Caco-2 (cell line): Measurements from ENCODE around the gene HLCS. TPM values are rescaled to one million over a fixed set of nuclear protein-coding genes. Genes with fewer than 3 reads are reported as not detected.
A peak's percentile ranks its signal among the peaks of the same experiment; 100 is the strongest.

ENCODE experiments used
- BruUV-seq: library from RNA; stranded (reverse); fragments of 400-500 nt; replicated peaks from 2 replicates; lab custom pipeline; 2021; lab: Mats Ljungman, UMichigan
- CTCF ChIA-PET: fragments of 300-600 bp; sonication (Branson Sonifier 250); formaldehyde crosslinking; loops from one replicate; lab custom pipeline; 2022; ENCODE audit warnings: antibody characterized with exemption; lab: Charles Lee
- POLR2A ChIA-PET: fragments of 300-600 bp; sonication (Branson Sonifier 250); formaldehyde crosslinking; loops from one replicate; lab custom pipeline; 2022; ENCODE audit warnings: antibody characterized with exemption; lab: Charles Lee
- DNase-seq, 2 experiments: peaks; one replicate each; pipeline versions ENCODE4 v3.0.0 to v3.0.0-alpha.2; 2020 to 2022
- H3K27me3 ChIP-seq: replicated peaks from 2 replicates; pipeline ENCODE4 v1.6.0; 2011; ENCODE audit warnings: low read length; ENCODE audit not compliant: control insufficient read depth, insufficient read depth
- H3K36me3 ChIP-seq: 2 replicates; pipeline ENCODE4 v1.5.1; 2011; ENCODE audit warnings: low read length; ENCODE audit not compliant: control insufficient read depth, insufficient read depth
- H3K4me1 ChIP-seq: fragments of 250-450 bp; sonication (Bioruptor Pico); 2 replicates; pipeline ENCODE4 v1.5.1; 2020; ENCODE audit warnings: mild to moderate bottlenecking
- H3K4me3 ChIP-seq: 2 replicates; pipeline ENCODE4 v1.5.1; 2011; ENCODE audit warnings: low read depth, mild to moderate bottlenecking, control low read depth, low read length
- H3K9me3 ChIP-seq: fragments of 250-450 bp; sonication (Bioruptor Pico); 2 replicates; pipeline ENCODE4 v1.5.1; 2020; ENCODE audit warnings: mild to moderate bottlenecking, moderate library complexity
- H3K27ac Mint-ChIP-seq: one replicate; pipeline ENCODE4 v1.8.0; 2022; ENCODE audit warnings: mixed read lengths; ENCODE audit not compliant: unreplicated experiment
- H3K27me3 Mint-ChIP-seq: one replicate; pipeline ENCODE4 v1.8.0; 2022; ENCODE audit warnings: mixed read lengths; ENCODE audit not compliant: insufficient read depth, unreplicated experiment
- H3K36me3 Mint-ChIP-seq: one replicate; pipeline ENCODE4 v1.8.0; 2022; ENCODE audit warnings: mild to moderate bottlenecking, mixed read lengths; ENCODE audit not compliant: insufficient read depth, unreplicated experiment
- H3K4me1 Mint-ChIP-seq: one replicate; pipeline ENCODE4 v1.8.0; 2022; ENCODE audit warnings: low read depth, mixed read lengths; ENCODE audit not compliant: unreplicated experiment
- H3K4me3 Mint-ChIP-seq: one replicate; pipeline ENCODE4 v1.8.0; 2022; ENCODE audit warnings: mild to moderate bottlenecking, moderate library complexity, mixed read lengths; ENCODE audit not compliant: unreplicated experiment
- H3K9me3 Mint-ChIP-seq: one replicate; pipeline ENCODE4 v1.8.0; 2022; ENCODE audit warnings: mixed read lengths; ENCODE audit not compliant: unreplicated experiment
- intact Hi-C: fragments of 100-400 bp; cut with micrococcal nuclease; formaldehyde crosslinking; loops from one replicate; pipeline ENCODE4 v1.10.0; 2022; ENCODE audit not compliant: unreplicated experiment
- total RNA-seq: library from RNA; stranded (reverse); gene quantifications from 2 replicates; pipeline ENCODE4 v1.2.3, GENCODE V29; 2022
- TF ChIP-seq, protein P1 (sequence below), 2 experiments: fragments of 200-600 bp in 1 of 2; IDR thresholded peaks; 1 replicate in 1 of 2; 2 replicates in 1 of 2; pipeline versions ENCODE4 v1.5.1 to v1.8.0; 2011 to 2022; ENCODE audit warnings: antibody characterized with exemption in 1 of 2, control low read depth in 1 of 2, inconsistent platforms in 1 of 2, low read depth in 1 of 2, low read length in 1 of 2, mild to moderate bottlenecking in 1 of 2, moderate library complexity in 1 of 2; ENCODE audit not compliant: insufficient read depth in 1 of 2, severe bottlenecking in 1 of 2, unreplicated experiment in 1 of 2

Gene HLCS
- total RNA-seq, 1 experiment from 2014 or later = 26.2 TPM

- Mint-ChIP-seq H3K9me3 (peaks cover 7% of the 10 kb centered on the region), H3K27ac (no peak overlapping the region), H3K36me3 (peaks cover 3% of the 10 kb centered on the region), H3K4me3 (no peak overlapping the region), H3K4me1 (peaks cover under 1% of the 10 kb centered on the region), H3K27me3 (no peaks in the 10 kb centered on the region)
- H3K9me3 ChIP-seq = no peaks in the 10 kb centered on the region
- H3K4me1 ChIP-seq = no peaks in the 10 kb centered on the region
- POLR2A ChIA-PET = no interaction called here
- intact Hi-C loops = no loop called here
- H3K36me3 ChIP-seq = no peaks in the 10 kb centered on the region
- DNase-seq = no peak
- no TSS peak for BruUV-seq
- H3K27me3 ChIP-seq = no peaks in the 10 kb centered on the region
- TF ChIP-seq, protein P1, sequence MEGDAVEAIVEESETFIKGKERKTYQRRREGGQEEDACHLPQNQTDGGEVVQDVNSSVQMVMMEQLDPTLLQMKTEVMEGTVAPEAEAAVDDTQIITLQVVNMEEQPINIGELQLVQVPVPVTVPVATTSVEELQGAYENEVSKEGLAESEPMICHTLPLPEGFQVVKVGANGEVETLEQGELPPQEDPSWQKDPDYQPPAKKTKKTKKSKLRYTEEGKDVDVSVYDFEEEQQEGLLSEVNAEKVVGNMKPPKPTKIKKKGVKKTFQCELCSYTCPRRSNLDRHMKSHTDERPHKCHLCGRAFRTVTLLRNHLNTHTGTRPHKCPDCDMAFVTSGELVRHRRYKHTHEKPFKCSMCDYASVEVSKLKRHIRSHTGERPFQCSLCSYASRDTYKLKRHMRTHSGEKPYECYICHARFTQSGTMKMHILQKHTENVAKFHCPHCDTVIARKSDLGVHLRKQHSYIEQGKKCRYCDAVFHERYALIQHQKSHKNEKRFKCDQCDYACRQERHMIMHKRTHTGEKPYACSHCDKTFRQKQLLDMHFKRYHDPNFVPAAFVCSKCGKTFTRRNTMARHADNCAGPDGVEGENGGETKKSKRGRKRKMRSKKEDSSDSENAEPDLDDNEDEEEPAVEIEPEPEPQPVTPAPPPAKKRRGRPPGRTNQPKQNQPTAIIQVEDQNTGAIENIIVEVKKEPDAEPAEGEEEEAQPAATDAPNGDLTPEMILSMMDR (IDR thresholded peaks at IDR 0.05; ENCODE audit: insufficient read depth in 1 of 2, low read depth in 1 of 2, low read length in 1 of 2, severe bottlenecking in 1 of 2, unreplicated experiment in 1 of 2) = no peak
- CTCF ChIA-PET = no interaction called here
- H3K4me3 ChIP-seq = no peak overlapping the region
Observed at GRCh38 chr21:36981977-36982700, 15.7 kb upstream of the HLCS start.

GRCh38 chr21:36981049-36981391 is 14.6 kb upstream of the HLCS start:
- Mint-ChIP-seq H3K27ac (peak overlapping the region; percentile 64), H3K9me3 (no peaks in the 10 kb centered on the region), H3K4me3 (peak overlapping the region; percentile 74), H3K4me1 (peaks cover 7% of the 10 kb centered on the region), H3K36me3 (no peaks in the 10 kb centered on the region), H3K27me3 (no peaks in the 10 kb centered on the region)
- peak overlapping the region; percentile 50 for H3K4me3 ChIP-seq
- no peaks in the 10 kb centered on the region for H3K9me3 ChIP-seq
- TF ChIP-seq, protein P1 (IDR thresholded peaks at IDR 0.05; ENCODE audit: insufficient read depth in 1 of 2, low read depth in 1 of 2, low read length in 1 of 2, severe bottlenecking in 1 of 2, unreplicated experiment in 1 of 2) = no peak
- ChIA-PET POLR2A (no interaction called here), CTCF (interaction anchor here (0.6 kb wide), 1 partner anchor 15 kb away, joined by 3 read pairs; the partner anchor contains the start of gene HLCS)
- no peaks in the 10 kb centered on the region for H3K36me3 ChIP-seq
- intact Hi-C loops = no loop called here
- DNase-seq = no peak
- BruUV-seq = no TSS peak
- no peaks in the 10 kb centered on the region for H3K4me1 ChIP-seq
- no peaks in the 10 kb centered on the region for H3K27me3 ChIP-seq

DNA sequence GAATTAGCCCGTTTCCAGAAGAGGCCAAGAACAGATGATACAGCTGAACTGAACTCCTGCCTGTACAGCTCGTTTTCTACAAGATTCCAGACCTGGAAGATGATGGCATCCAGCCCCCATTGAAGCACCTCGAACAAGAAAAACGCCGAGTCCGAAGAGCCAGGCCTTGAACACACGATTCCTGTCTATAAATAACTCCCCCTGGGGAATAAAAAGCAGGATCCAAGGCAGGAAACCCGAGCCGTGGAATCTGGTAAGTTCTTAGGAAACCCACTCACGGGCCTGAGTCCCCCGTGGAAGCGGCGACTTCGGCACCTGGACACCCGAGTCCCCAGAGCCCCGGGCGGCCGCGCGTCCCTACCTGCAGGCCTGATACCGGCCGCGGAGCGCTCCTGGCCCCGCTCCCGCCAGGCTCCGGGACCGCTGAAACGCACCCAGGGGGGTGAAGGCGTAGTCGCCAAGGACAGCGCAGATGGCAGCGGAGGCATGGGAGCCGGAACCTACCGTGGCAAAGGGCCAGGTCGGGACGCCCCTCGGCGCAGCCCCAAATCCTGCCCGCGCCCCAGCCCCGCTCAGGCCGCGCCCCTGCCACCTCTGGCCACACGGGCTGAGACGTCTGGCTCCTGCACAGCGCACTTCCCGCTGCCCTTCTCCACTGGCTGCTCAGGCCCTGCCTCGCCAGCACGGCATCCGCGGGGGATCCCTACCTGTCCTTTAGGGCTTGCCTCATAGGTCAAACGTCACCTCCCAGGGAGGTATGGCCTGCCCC is 14.0 kb upstream of the HLCS start:
- intact Hi-C loops = no loop called here
- POLR2A ChIA-PET = interaction anchor here (0.6 to 0.7 kb wide), 4 partner anchors 9 to 386 kb away, joined by 3 to 6 read pairs (median 4); partner anchors contain the start of genes DYRK1A and VPS26C
- peak overlapping the region; percentile 64 for H3K27ac Mint-ChIP-seq
- no peaks in the 10 kb centered on the region for H3K9me3 ChIP-seq
- peaks cover 7% of the 10 kb centered on the region for H3K4me1 Mint-ChIP-seq
- no peaks in the 10 kb centered on the region for H3K9me3 Mint-ChIP-seq
- no peaks in the 10 kb centered on the region for H3K27me3 Mint-ChIP-seq
- peak overlapping the region; percentile 74 for H3K4me3 Mint-ChIP-seq
- TF ChIP-seq, protein P1 (IDR thresholded peaks at IDR 0.05; ENCODE audit: insufficient read depth in 1 of 2, low read depth in 1 of 2, low read length in 1 of 2, severe bottlenecking in 1 of 2, unreplicated experiment in 1 of 2) = no peak
- no peaks in the 10 kb centered on the region for H3K4me1 ChIP-seq
- no TSS peak for BruUV-seq
- H3K27me3 ChIP-seq = no peaks in the 10 kb centered on the region
- peak overlapping the region; percentile 50 for H3K4me3 ChIP-seq
- CTCF ChIA-PET = interaction anchor here (0.6 to 1.0 kb wide), 6 partner anchors 14 to 621 kb away, joined by 3 to 10 read pairs (median 5); partner anchors contain the start of gene HLCS
- peak; percentile 30 to 45 for DNase-seq
- no peaks in the 10 kb centered on the region for H3K36me3 Mint-ChIP-seq
- no peaks in the 10 kb centered on the region for H3K36me3 ChIP-seq
